ENCODE data around the gene MTERF1. TPM values are rescaled to one million over a fixed set of nuclear protein-coding genes. Genes with fewer than 3 reads are reported as not detected.

MTERF1 gene
- 19.3 and 25.2 TPM in 2 replicates for total RNA-seq (2016; rRNA removed; fragmentation: Illumina TruSeq; extraction: Trizol)
- total RNA-seq (2016; cell fraction: cytosol; rRNA removed; fragmentation: Illumina TruSeq; extraction: Trizol; ENCODE audit: low read depth): 2.0 and 3.7 TPM in 2 replicates
- total RNA-seq (2016; cell fraction: insoluble cytoplasmic fraction; rRNA removed; fragmentation: Illumina TruSeq; extraction: Trizol): 19.2 and 25.5 TPM in 2 replicates
- total RNA-seq (2016; cell fraction: membrane; rRNA removed; fragmentation: Illumina TruSeq; extraction: Trizol): 6.9 and 7.2 TPM in 2 replicates
- total RNA-seq (2016; cell fraction: nucleus; rRNA removed; fragmentation: Illumina TruSeq; extraction: Trizol): 24.2 and 24.8 TPM in 2 replicates
- 5.5 and 5.8 TPM in 2 replicates for polyA plus RNA-seq (2011; rRNA removed)
- 1.8 and 4.4 TPM in 2 replicates for polyA plus RNA-seq (2011; cell fraction: cytosol; rRNA removed)
- polyA plus RNA-seq (2011; cell fraction: nucleus; rRNA removed): 3.8 and 8.0 TPM in 2 replicates
- polyA plus RNA-seq (2012): 6.8 and 8.2 TPM in 2 replicates
- polyA plus RNA-seq (2016; cell fraction: cytosol; fragmentation: Illumina TruSeq; extraction: Trizol; ENCODE audit: low read depth): 1.0 and 1.2 TPM in 2 replicates
- polyA plus RNA-seq (2016; cell fraction: insoluble cytoplasmic fraction; fragmentation: Illumina TruSeq; extraction: Trizol; ENCODE audit: low read depth): 17.4 and 20.2 TPM in 2 replicates
- polyA plus RNA-seq (2016; cell fraction: membrane; fragmentation: Illumina TruSeq; extraction: Trizol; ENCODE audit: low read depth): 3.2 and 3.4 TPM in 2 replicates
- 23.0 and 24.0 TPM in 2 replicates for polyA plus RNA-seq (2016; cell fraction: nucleus; fragmentation: Illumina TruSeq; extraction: Trizol; ENCODE audit: insufficient read depth, low read depth)
- polyA minus RNA-seq (2011; rRNA and poly(A)+ RNA removed; ENCODE audit: low replicate concordance): 6.5 and 7.6 TPM in 2 replicates
- polyA minus RNA-seq (2011; cell fraction: cytosol; rRNA and poly(A)+ RNA removed): 3.7 and 4.7 TPM in 2 replicates
- polyA minus RNA-seq (2011; cell fraction: nucleus; rRNA and poly(A)+ RNA removed): 39.0 and 45.6 TPM in 2 replicates
- Bru-seq, nascent RNA: percentile 91 among the genes with signal in this experiment
- BruChase-seq, experiment 1, labeled RNA remaining after a 6-hour chase: percentile 81 among the genes with signal in this experiment
- BruChase-seq, experiment 2, labeled RNA remaining after a 2-hour chase: percentile 94 among the genes with signal in this experiment
- long read RNA-seq, experiment 1, transcript MTERF1-201 (3 exons, 1,997 nt): major isoform, 7 of 11 reads
- long read RNA-seq, experiment 1, partial matches to known transcripts: 0 of 11 reads
- long read RNA-seq, experiment 1, other reads (novel, unspliced or antisense): 3 of 11 reads
- long read RNA-seq, experiment 2, partial matches to known transcripts: 0 of 5 reads
- long read RNA-seq, experiment 2, other reads (novel, unspliced or antisense): 2 of 5 reads

- POLR2A ChIA-PET: interaction anchor here (1.0 to 2.0 kb wide), 4 partner anchors 13 to 161 kb away, joined by 5 to 13 read pairs (median 6); partner anchors contain the start of gene AKAP9
- Histone ChIP-seq H3K27me3 (ENCODE audit: control insufficient read depth in 1 of 2, insufficient read depth in 2 of 2, low read length in 2 of 2) (peaks cover 0 to 5% of the 10 kb centered on the region in 2 experiments; a peak in 1 of 5 replicates), H3K9me3 (ENCODE audit: low read length) (no peaks in the 10 kb centered on the region), H3K79me2 (ENCODE audit: insufficient read depth, low read length) (peaks cover 25% of the 10 kb centered on the region), H3K4me1 (ENCODE audit: insufficient read depth, low read length) (peaks cover 23% of the 10 kb centered on the region), H3K27ac (ENCODE audit: extremely low read length, insufficient read depth, low read length) (peak within 1 kb of the TSS; percentile 72), H3K9ac (ENCODE audit: insufficient read depth, low read depth, low read length) (peak within 1 kb of the TSS; percentile 84), H3K4me3 (replicated peaks in 1 of 3; ENCODE audit: insufficient read depth in 1 of 3, low read depth in 2 of 3, low read length in 3 of 3) (peak within 1 kb of the TSS; percentile 82 to 89 (median 83)), H3K4me2 (ENCODE audit: low read depth, low read length) (peak within 1 kb of the TSS; percentile 94), H2AFZ (ENCODE audit: low read length) (peak within 1 kb of the TSS; percentile 100), H4K20me1 (ENCODE audit: insufficient read depth, low read length) (no peaks in the 10 kb centered on the region), H3K36me3 (replicated peaks in 1 of 2; ENCODE audit: control insufficient read depth in 1 of 2, insufficient read depth in 2 of 2, low read length in 2 of 2) (no peaks in the 10 kb centered on the region; a peak in 2 of 5 replicates)
- FAIRE-seq (peak; percentile 55), ATAC-seq (peak; percentile 98), DNase-seq (ENCODE audit: low spot score) (peak; percentile 86)
- in situ Hi-C loops (cut with HindIII; ENCODE audit: extremely low pct_ligation_motif_present, low pct_unique_long_range_greater_than_20kb) (no loop called here), intact Hi-C loops (cut with micrococcal nuclease; ENCODE audit: unreplicated experiment) (loop anchor here (2.0 to 10.0 kb wide), 7 partner anchors 50 to 796 kb away; partner anchors contain the start of genes AKAP9 and CYP51A1)
- BruUV-seq (replicated peaks): no TSS peak
- CTCF ChIA-PET (ENCODE audit: low intra/inter-chr PET ratio, low total read pairs): interaction anchor here (0.9 to 1.8 kb wide), 4 partner anchors 51 to 791 kb away, joined by 3 to 12 read pairs (median 4); no protein-coding TSS in a partner anchor
- 5% methylated on average over 16 of the region's 43 CpGs for WGBS (ENCODE audit: low lambda C conversion rate)
- TF ChIP-seq MLLT10 (CRISPR knock-in tag; IDR thresholded peaks at IDR 0.05) (no peak), ZNF546 (CRISPR knock-in tag; conservative IDR thresholded peaks at IDR 0.05) (0 out of 2 replicates have a peak, but pooled peaks have one; percentile 64), HMG20A (CRISPR knock-in tag; IDR thresholded peaks at IDR 0.05; ENCODE audit: borderline replicate concordance) (no peak), ZNF10 (CRISPR knock-in tag; IDR thresholded peaks at IDR 0.05; ENCODE audit: borderline replicate concordance, low read depth) (no peak), THAP8 (CRISPR knock-in tag; IDR thresholded peaks at IDR 0.05; ENCODE audit: borderline replicate concordance) (no peak), MYNN (CRISPR knock-in tag; IDR thresholded peaks at IDR 0.05; ENCODE audit: low read depth) (no peak), ZNF331 (CRISPR knock-in tag; IDR thresholded peaks at IDR 0.05) (peak; percentile 70), RBM22 (optimal IDR thresholded peaks at IDR 0.05; ENCODE audit: low read length) (peak; percentile 79), KAT7 (CRISPR knock-in tag; IDR thresholded peaks at IDR 0.05; ENCODE audit: borderline replicate concordance) (no peak; the same call in 1 of the 2 replicates), DMAP1 (CRISPR knock-in tag; IDR thresholded peaks at IDR 0.05) (peak; percentile 90), ZNF788 (CRISPR knock-in tag; IDR thresholded peaks at IDR 0.05; ENCODE audit: borderline replicate concordance) (peak; percentile 92; the same call in 1 of the 2 replicates), ZNF607 (CRISPR knock-in tag; IDR thresholded peaks at IDR 0.05; ENCODE audit: borderline replicate concordance) (peak; percentile 70), RBAK (CRISPR knock-in tag; IDR thresholded peaks at IDR 0.05) (no peak), HES4 (CRISPR knock-in tag; IDR thresholded peaks at IDR 0.05; ENCODE audit: borderline replicate concordance) (no peak), ETV6 (CRISPR knock-in tag; conservative IDR thresholded peaks at IDR 0.05) (no peak)
- TF ChIP-seq, protein P1, sequence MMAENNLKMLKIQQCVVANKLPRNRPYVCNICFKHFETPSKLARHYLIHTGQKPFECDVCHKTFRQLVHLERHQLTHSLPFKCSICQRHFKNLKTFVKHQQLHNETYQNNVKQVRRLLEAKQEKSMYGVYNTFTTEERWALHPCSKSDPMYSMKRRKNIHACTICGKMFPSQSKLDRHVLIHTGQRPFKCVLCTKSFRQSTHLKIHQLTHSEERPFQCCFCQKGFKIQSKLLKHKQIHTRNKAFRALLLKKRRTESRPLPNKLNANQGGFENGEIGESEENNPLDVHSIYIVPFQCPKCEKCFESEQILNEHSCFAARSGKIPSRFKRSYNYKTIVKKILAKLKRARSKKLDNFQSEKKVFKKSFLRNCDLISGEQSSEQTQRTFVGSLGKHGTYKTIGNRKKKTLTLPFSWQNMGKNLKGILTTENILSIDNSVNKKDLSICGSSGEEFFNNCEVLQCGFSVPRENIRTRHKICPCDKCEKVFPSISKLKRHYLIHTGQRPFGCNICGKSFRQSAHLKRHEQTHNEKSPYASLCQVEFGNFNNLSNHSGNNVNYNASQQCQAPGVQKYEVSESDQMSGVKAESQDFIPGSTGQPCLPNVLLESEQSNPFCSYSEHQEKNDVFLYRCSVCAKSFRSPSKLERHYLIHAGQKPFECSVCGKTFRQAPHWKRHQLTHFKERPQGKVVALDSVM (CRISPR knock-in tag; IDR thresholded peaks at IDR 0.05): peak; percentile 73
Observed at GRCh38 chr7:91880413-91881241, at the start of gene MTERF1. Gene MTERF1 (minus strand): TSS chr7:91880702. CDS start chr7:91880083, 619 bp downstream.
